Panc1 (cell line): Measurements from ENCODE around the gene RAD9A.

Source experiments
- POLR2AphosphoS5 ChIP-seq: IDR thresholded peaks from 2 replicates; pipeline ENCODE4 v1.6.1; 2012; ENCODE audit warnings: mild to moderate bottlenecking, low read depth, low read length, moderate library complexity
- SIN3A ChIP-seq: IDR thresholded peaks from 2 replicates; pipeline ENCODE4 v1.6.1; 2012; ENCODE audit warnings: low read depth, mild to moderate bottlenecking, low read length, moderate library complexity, borderline replicate concordance; ENCODE audit not compliant: insufficient read depth
- TF ChIP-seq, protein P1 (sequence below): fragments of 450-650 bp; IDR thresholded peaks from 2 replicates; pipeline ENCODE4 v1.5.1; 2017; ENCODE audit warnings: mild to moderate bottlenecking

DNA sequence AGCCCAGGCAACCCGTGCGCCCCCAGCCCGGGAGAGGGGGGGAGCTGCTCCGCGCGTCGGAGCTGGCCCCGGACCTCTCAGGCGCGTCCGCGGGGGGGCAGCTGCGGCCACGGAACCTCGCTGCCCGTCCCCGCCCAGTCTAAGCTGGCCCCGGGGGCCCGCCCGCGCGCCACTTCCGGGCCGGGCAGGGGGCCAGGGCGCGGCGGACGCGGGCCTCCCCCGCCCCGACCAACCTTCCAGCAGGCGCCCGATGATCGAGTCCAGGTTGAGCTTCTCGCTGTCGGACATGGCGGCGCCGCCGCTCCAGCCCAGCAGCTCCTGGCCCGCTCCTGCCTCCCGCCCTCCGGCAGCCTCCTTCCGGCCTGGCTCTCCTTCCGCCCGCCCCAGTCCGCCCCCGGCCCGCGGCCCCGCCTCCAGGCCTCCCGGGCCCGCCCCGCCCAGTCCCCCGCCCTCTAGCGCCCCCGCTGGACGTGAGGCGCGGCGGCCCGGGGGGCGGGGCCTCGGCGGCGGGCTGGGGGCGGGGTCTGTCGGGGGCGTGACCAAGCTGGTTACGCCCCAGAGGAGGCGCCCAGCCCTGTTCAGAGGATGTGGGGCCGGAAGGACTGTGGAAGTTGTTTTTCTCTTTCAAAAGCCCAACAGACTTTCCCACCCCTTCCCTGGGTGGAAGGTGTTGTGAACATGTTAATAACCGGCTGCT, 9.9 kb downstream of the RAD9A start, which contains the start of gene PPP1CA:
- TF ChIP-seq POLR2AphosphoS5 (peak; percentile 87), SIN3A (peak; percentile 87; the same call in 1 of the 2 replicates)
- TF ChIP-seq, protein P1, sequence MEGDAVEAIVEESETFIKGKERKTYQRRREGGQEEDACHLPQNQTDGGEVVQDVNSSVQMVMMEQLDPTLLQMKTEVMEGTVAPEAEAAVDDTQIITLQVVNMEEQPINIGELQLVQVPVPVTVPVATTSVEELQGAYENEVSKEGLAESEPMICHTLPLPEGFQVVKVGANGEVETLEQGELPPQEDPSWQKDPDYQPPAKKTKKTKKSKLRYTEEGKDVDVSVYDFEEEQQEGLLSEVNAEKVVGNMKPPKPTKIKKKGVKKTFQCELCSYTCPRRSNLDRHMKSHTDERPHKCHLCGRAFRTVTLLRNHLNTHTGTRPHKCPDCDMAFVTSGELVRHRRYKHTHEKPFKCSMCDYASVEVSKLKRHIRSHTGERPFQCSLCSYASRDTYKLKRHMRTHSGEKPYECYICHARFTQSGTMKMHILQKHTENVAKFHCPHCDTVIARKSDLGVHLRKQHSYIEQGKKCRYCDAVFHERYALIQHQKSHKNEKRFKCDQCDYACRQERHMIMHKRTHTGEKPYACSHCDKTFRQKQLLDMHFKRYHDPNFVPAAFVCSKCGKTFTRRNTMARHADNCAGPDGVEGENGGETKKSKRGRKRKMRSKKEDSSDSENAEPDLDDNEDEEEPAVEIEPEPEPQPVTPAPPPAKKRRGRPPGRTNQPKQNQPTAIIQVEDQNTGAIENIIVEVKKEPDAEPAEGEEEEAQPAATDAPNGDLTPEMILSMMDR, result peak; percentile 98
